HG02759 (cell line): Measurements from ENCODE around the gene STX4.
A peak's percentile ranks its signal among the peaks of the same experiment; 100 is the strongest.

Source experiments
- ATAC-seq: cut with Tn5 transposase; IDR thresholded peaks from one replicate; pipeline ENCODE4 v1.9.1; 2021; ENCODE audit warnings: mild to moderate bottlenecking, moderate library complexity; ENCODE audit not compliant: unreplicated experiment

STX4 gene, protein sequence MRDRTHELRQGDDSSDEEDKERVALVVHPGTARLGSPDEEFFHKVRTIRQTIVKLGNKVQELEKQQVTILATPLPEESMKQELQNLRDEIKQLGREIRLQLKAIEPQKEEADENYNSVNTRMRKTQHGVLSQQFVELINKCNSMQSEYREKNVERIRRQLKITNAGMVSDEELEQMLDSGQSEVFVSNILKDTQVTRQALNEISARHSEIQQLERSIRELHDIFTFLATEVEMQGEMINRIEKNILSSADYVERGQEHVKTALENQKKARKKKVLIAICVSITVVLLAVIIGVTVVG

DNA sequence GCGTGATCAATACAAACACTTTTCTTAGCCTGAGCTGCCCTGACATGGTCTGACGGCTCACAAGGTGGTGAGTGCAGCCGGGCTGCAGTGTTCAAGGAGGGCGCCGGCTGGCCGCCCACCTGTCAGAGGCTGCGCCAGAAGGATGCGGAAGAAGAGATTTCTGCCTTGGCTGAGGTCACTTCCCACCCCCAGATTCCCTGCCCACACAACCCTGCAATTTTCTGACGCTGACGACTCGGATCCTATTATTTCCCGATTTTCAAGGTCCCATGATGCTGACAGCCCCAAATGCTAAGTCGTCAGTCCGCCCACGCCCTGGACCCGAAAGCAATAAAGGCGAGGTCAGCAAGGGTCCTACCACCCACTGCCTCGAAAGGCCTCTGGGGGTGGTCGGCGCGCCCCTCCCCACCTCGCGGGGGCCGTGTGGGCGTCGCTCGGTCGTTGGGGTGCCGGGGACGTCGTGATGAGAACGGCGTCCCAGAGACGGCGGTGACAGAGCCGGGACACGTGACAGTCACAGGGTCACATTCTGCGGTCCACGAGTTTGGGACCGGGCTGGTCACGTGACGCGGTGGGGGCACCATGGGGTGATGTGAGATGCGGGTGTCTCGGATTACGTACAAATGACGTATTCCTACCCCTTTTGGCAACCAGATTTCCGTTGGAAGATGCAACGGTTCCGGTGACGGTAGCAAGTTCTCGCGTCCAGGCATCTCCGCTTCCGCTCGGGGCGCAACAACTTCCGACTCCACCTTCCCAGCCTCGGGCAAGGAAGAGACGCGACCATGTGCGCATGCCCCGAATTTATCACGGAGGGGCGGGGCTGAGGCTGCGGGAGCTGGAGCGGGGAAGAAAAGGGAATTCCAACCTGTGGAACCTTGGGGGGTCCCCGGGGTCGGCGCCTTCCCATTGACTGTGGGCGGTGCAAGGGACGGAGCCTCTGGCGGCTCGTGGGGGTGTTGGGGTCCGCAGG, at the start of gene STX4:
Gene STX4, plus strand, starts transcription at position 823 of the 973 bp plus-strand sequence. CDS start 248 bp downstream, outside the sequence.
- peak; percentile 79 for ATAC-seq

DNA sequence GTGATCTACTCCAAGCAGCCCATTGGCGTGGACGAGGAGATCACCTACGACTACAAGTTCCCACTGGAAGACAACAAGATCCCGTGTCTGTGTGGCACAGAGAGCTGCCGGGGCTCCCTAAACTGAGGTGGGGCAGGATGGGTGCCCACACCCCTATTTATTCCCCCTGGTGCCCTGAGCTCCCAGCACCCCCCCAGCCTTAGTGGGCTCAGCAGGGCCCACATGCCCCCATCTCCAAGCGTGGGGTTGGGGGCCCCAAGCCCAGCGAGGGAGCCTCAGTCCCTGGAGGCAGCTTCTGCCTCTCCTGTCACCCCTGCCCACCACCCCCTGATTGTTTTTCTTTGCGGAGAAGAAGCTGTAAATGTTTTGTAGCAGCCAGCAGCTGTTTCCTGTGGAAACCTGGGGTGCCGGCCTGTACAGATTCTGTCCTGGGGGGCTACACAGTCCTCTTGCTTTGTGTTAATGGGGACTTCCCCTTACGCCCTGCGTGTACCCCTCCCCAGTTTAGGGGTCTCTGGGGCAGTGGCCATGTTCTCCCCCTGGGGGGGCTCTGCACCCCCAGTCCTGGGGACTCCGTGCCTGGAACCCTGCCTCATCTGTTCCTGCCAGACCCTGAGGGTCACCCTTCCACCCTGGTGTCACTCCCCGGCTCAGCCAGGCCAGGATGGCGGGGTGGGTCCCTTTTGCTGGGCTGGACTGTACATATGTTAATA, 49.3 kb upstream of the STX4 start:
- ATAC-seq = no peak

DNA sequence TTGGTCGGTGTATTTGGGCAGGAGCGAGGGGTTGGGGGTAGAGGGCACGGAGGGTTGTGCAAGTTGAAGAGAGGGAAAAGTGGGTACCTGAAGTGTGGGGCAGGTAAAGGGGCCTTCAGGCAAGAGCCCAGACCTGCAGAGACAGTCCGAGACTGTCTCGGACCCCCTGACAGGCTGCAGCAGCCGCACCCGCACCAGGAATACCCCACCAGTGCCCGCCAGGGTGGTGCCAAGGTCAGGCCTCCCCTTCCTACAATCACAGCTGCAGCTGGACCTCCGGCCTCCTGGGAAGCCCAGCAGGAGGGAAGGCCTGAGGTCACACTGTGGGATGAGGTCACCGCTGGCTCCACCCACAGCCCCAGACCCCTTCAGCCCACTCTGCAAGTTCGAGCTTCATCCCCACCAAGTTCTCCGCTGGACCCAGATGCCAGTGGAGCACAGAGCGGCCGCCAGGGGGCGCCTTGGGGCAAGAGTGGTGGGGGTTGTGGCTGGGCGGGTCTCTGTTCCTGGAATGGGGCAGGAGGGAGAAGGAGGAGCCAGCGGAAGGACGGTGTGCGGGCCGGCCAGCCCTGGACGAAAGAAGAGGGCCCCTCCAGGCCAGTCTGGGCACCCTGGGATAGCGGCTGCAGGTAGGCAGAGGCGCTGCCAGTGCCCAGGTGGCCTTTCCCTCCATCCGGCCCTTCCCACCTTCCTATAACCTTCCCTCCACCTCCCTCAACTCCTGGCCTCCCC, 48.5 kb upstream of the STX4 start, which contains the start of gene HSD3B7:
Gene HSD3B7, plus strand, starts transcription at position 539 of the 732 bp plus-strand sequence. CDS start 452 bp downstream, outside the sequence.
- no peak for ATAC-seq

DNA sequence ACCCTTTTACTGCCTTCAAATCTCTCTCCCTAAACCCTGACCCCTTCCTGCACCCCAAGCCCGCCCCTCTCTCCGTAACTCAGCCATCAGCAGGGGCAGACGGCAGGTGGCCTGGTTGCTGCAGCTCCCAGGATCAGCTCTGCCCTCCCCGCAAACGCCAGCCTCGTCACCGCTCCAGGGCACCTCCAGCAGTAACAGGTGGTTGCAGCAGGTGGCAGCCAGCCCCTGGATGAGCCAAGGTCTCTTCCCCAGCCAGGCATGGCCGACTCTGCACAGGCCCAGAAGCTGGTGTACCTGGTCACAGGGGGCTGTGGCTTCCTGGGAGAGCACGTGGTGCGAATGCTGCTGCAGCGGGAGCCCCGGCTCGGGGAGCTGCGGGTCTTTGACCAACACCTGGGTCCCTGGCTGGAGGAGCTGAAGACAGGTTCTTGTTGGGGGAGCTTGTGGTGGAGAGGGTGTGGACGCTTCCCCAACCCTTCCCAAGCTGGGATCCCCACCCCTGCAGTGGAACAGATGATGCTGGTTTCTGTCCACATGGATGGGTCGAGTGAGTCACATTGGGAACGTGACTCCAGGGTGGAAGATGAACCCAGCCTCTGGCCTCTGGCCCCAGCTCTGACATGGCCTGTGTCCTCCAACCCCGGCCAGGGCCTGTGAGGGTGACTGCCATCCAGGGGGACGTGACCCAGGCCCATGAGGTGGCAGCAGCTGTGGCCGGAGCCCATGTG, 47.8 kb upstream of the STX4 start:
- ATAC-seq = no peak

DNA sequence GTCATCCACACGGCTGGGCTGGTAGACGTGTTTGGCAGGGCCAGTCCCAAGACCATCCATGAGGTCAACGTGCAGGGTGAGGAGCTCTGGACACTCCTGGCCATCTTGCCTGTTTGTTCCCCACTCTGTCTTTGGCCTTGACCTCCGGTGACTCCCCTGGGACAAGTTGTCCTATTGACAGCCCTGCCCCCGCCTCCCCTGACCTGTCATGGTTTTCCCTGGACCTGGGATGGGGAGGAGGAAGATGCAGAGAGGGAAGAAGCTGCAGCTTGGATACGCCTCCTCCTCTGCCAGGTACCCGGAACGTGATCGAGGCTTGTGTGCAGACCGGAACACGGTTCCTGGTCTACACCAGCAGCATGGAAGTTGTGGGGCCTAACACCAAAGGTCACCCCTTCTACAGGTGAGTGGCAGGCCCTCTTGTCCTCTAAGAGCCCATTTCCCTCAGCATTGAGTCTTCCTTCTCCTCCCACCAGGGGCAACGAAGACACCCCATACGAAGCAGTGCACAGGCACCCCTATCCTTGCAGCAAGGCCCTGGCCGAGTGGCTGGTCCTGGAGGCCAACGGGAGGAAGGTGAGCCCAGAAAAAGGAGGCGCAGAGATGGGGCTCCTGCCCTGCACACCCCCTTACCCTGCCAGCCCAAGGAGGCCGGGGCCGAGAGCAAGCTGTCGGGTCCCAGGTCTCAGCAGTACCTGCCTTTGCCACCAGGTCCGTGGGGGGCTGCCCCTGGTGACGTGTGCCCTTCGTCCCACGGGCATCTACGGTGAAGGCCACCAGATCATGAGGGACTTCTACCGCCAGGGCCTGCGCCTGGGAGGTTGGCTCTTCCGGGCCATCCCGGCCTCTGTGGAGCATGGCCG, 47.0 kb upstream of the STX4 start:
- ATAC-seq = no peak

DNA sequence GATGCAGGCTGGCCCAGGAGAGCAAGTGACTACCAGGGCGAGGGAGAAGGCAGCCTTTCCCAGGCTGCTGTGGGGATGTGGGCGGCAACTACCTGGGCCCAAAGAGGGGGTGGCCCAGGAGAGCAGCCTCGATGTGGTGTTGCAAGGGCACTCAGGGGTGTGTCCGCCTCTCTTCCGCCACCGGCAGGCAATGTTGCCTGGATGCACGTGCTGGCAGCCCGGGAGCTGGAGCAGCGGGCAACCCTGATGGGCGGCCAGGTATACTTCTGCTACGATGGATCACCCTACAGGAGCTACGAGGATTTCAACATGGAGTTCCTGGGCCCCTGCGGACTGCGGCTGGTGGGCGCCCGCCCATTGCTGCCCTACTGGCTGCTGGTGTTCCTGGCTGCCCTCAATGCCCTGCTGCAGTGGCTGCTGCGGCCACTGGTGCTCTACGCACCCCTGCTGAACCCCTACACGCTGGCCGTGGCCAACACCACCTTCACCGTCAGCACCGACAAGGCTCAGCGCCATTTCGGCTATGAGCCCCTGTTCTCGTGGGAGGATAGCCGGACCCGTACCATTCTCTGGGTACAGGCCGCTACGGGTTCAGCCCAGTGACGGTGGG, 45.7 kb upstream of the STX4 start:
- ATAC-seq = no peak

DNA sequence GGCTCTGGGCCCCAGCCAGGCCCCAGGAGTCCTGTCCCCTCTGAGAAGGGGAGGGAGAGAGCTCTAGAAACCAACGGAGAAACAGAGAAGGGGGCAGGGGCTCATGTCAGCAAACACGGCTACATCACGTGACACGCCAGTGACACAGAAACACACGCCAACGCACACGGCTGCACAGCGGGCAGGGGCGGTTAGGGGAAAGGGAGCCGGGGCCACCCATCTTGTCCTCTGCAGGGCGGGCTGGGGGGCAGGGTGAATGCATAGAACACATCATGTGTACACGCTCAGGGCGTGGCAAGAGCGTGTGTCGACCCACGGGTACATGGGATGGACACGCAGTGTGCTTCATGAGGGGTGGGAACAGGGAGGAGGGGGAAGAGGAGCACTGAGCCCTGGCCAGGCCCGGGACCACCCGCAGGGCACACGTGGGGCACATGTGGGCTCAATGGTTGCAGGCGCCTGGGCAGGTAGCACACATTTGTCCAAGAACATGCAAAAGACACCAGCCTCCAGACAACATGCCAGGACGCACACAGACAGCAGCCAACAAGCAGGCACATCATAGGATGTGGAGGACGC, 43.8 kb upstream of the STX4 start:
- no peak for ATAC-seq

DNA sequence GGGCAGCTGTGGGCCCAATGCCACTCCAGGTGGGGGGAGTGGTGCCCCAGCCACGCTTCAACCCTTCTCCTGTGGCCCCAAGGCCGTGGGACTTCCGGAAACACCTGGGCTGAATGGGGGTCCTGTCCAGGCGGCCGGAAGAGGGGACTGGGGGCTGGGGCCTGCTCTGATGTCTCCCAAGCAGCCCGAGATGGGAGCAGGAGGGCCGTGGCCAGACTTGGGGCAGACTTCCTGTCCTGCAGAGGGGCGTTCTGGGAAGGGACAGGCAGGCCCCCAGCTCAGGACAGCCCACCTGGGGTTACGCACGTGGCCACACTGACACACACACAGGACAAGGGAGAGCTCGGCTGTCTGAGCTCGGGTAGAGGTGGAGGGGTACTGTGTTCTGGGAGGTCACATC, 43.3 kb upstream of the STX4 start:
- ATAC-seq = no peak

DNA sequence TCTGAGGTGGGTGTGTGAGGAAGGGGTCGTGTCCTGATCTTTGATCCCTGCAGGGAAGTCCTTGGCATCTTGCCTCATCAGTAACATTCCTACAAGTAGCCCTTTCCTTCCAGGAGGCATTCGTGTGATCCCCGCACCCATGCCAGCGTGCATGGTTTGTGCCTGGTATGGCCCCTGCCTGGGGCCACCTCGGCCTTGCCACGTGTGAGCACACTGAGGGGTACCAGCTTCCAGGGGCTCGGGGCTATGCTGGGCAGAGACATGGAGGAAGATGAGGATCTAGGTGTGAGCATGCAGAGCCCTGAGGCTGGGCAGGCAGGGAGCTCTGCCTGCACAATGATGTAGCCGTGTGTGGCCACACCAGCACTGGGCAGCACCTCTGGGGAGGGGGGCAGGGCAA, 42.3 kb upstream of the STX4 start:
- ATAC-seq = no peak

DNA sequence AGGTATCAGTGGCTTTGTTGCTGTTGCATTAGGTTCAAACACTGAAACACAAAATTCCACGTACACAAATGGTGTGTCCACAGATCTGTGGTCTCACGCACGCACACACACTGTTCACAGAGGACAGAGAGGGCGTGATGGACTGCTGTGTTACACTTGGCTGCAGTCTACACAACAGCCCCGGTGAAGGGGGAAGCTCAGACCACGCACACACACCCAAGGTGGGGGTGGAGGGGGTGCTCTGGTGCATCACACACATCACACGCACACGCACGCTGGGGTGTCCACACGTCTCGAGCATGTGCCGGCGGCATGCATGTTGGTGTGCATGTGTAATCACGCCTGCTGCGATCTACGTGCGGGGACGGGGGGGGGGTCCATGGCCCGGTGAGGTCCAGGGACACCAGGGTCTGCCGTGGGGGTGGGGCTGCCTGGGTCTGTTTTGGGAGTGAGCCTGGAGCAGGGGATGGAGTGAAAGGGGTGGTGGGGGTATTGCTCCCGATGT, 41.0 kb upstream of the STX4 start:
- ATAC-seq = no peak

DNA sequence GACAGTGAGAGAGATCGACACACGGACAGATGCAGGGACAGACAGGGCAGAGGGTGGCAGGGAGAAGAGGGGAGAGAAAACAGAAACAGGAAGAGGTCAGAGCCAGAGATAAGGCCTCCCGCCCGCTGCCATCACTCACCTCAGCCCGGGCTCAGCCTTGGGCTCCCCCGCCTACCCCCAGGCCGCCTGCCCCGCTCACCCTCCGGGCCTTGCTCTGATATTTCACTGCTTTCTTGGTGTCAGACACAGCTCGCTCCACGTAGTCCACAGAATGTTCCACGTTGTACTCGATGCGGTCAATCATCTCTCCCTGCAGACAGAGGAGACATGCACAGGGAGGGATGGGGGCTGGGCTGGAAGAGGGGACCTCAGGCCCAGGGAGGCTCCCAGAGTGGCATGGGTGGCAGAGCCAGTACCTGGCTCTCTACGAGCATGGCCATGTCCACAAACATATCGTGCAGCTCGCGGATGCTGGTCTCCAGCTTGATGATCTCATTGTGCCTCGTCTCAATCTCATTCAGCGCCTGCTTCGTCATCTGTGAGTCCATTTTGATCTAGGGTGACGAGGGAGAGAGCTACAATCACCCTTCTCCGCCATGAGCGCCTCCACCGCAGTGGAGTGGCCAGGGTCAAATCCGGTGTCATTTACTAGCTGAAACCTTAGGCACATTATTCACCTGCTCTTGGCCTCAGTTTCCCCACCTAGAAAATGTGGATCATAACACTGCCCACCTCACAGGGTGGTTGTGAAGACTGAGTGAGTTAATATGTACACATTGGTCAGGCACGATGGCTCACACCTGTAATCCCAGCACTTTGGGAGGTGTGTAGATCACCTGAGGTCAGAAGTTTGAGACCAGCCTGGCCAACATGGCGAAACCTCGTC, 40.2 kb upstream of the STX4 start:
- ATAC-seq = no peak

DNA sequence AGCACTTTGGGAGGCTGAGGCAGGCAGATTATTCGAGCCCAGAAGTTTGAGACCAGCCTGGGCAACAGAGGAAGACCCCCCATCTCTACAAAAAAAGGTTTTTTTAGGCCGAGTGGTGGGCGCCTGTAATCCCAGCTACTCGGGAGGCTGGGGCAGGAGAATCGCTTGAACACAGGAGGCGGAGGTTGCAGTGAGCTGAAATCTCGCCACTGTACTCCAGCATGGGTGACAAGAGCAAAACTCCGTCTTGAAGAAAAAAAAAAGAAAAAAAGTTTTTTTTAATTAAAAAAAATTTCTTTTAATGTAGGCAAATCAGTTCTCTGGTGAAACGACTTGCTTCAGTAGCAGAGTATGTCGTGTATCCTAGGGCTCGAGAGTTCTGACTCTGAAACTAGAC, 37.4 kb upstream of the STX4 start:
- no peak for ATAC-seq

DNA sequence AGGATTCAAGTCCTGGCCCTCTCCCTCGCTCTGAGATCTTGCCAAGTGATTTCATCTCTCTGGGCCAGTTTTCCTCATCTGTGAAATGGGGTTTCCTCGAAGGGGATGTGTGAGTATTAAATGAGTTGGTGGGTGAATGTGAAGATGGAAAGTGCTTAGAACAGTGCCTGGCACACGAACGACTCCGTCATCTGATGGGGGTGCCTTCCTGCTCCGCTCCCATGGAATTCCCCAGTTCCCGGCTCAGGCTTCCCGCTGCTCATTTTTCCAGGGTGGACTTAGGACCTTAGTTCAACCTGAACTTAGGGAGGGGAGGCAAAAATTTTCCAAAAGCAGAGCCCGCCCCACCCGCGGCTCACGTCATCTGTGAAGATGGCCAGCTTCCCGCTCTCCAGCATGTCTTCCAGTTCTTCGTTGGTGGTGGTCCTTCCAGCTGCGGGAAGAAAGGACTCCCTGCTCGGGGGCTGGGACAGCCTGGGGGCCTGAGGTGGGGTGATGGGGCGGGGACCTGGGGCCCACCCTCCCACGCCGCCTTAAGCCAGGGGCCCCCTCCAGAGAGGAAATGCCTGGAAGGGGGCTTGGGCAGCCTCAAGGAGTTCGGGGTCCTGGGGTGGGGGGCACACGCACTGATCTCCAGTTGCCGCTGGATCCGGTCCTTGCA, 36.9 kb upstream of the STX4 start:
- ATAC-seq = peak; percentile 4

DNA sequence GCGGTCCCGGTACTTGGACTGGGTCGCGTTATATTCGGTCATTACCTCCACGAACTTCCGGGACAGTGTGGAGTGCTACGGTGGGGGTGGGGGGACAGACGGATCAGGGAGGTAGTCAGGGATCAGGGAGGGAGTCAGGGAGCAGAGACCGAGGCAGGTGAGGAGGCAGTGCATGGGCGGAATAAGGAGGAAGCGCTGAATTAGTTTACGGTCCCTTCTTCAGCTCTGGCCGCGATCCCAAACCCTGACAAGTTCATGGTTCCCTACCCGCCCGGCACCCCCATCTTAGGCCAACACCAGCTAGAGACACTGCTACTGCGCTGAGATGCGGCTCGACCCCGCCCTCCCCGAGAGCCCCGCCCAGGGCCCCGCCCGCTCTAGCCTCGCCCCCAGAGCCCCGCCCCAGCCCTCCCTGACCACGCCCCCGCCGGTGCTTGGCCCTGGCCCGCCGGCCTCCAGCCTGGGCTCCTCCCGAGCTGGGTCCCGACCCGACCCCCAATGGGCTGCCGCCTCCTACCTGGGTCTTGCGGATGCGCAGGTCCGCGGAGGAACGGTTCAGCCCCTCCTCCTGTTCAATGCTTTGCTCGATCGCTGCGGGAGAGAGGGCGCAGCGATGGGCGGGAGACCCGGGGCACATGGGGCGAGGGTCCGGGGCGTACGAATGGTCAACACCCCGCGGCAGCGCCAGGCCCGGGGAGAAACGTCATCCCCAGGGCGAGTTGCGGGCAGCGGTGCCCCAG, 36.2 kb upstream of the STX4 start:
- ATAC-seq = peak; percentile 79
